B cell (primary cell): Measurements from ENCODE around the gene DCLK1. TPM values are rescaled to one million over a fixed set of nuclear protein-coding genes. Genes with fewer than 3 reads are reported as not detected.
"Not testable (repeated sequence)": the region's sequence is repeated elsewhere in the genome, so short reads cannot be mapped to it uniquely, and the experiment has no call there.

Source experiments
- ATAC-seq: fragments of 200-7000 bp; cut with Tn5 transposase; one replicate; pipeline ENCODE4 v1.10.0; 2021; ENCODE audit warnings: low read depth, mild to moderate bottlenecking, moderate number of reproducible peaks, moderate library complexity
- CTCF ChIA-PET: fragments of 350-600 bp; sonication (Branson Sonifier 250); formaldehyde crosslinking; loops from one replicate; lab custom pipeline; 2021; ENCODE audit warnings: antibody characterized with exemption, inconsistent platforms; lab: Charles Lee
- POLR2A ChIA-PET: fragments of 350-600 bp; sonication (Branson Sonifier 250); formaldehyde crosslinking; loops from one replicate; lab custom pipeline; 2021; ENCODE audit warnings: antibody characterized with exemption; lab: Charles Lee
- DNase-seq: peaks from one replicate; pipeline ENCODE4 v3.0.0; 2013
- H2AFZ ChIP-seq: 2 replicates; pipeline ENCODE4 v1.6.1; 2012; ENCODE audit warnings: mild to moderate bottlenecking, low read depth, low read length; ENCODE audit not compliant: insufficient read depth, poor library complexity, severe bottlenecking
- H3K27ac ChIP-seq, 2 donors: 1 replicate in 1 of 2; 2 replicates in 1 of 2; pipeline ENCODE4 v1.5.1; 2012 to 2013; ENCODE audit warnings: low read length in 2 of 2, mild to moderate bottlenecking in 2 of 2, moderate library complexity in 1 of 2
- H3K27me3 ChIP-seq, 4 experiments: fragments of 200-600 bp in 1 of 4; sonication (generic) in 1 of 4; replicated peaks in 1 of 4; 1 replicate in 2 of 4; 2 replicates in 2 of 4; pipeline versions ENCODE4 v1.6.1 to v1.7.0; 2013 to 2016; ENCODE audit warnings: low read length in 3 of 4, mild to moderate bottlenecking in 2 of 4, mixed read lengths in 1 of 4, moderate library complexity in 1 of 4; ENCODE audit not compliant: insufficient read depth in 4 of 4, control insufficient read depth in 3 of 4; ENCODE audit errors: control extremely low read depth in 1 of 4
- H3K36me3 ChIP-seq, 2 experiments: replicated peaks in 1 of 2; 1 replicate in 1 of 2; 2 replicates in 1 of 2; pipeline versions ENCODE4 v1.6.1 to v1.7.1; 2013; ENCODE audit warnings: low read length in 1 of 2; ENCODE audit not compliant: insufficient read depth in 2 of 2, control insufficient read depth in 1 of 2; ENCODE audit errors: control extremely low read depth in 1 of 2, extremely low read depth in 1 of 2
- H3K4me1 ChIP-seq, 2 donors: fragments of 200-600 bp in 1 of 2; sonication (generic) in 1 of 2; 1 replicate in 1 of 2; 2 replicates in 1 of 2; pipeline versions ENCODE4 v1.5.1 to v1.6.1; 2013 to 2017; ENCODE audit warnings: low read length in 2 of 2; ENCODE audit not compliant: control insufficient read depth in 2 of 2, insufficient read depth in 2 of 2
- H3K4me2 ChIP-seq: replicated peaks from 2 replicates; pipeline ENCODE3; 2012; ENCODE audit warnings: mild to moderate bottlenecking, low read depth, low read length; ENCODE audit not compliant: poor library complexity, severe bottlenecking
- H3K4me3 ChIP-seq, 5 experiments: fragments of 200-600 bp in 1 of 5; sonication (generic) in 1 of 5; 1 replicate in 3 of 5; 2 replicates in 2 of 5; pipeline versions ENCODE4 v1.5.1 to v1.7.0; 2011 to 2016; ENCODE audit warnings: low read length in 4 of 5, mild to moderate bottlenecking in 4 of 5, low read depth in 2 of 5, control low read depth in 1 of 5, moderate library complexity in 1 of 5; ENCODE audit not compliant: insufficient read depth in 1 of 5; ENCODE audit errors: control extremely low read depth in 1 of 5, extremely low read depth in 1 of 5
- H3K79me2 ChIP-seq: fragments of 200-600 bp; sonication (generic); one replicate; pipeline ENCODE4 v1.6.0; 2016; ENCODE audit warnings: low read length; ENCODE audit not compliant: control insufficient read depth, insufficient read depth
- H3K9ac ChIP-seq: fragments of 200-600 bp; sonication (generic); 2 replicates; pipeline ENCODE4 v1.6.1; 2017; ENCODE audit warnings: mild to moderate bottlenecking, low read length, moderate library complexity
- H3K9me3 ChIP-seq, 3 donors: one replicate each; pipeline versions ENCODE4 v1.6.1 to v1.7.1; 2013; ENCODE audit warnings: low read length in 2 of 3; ENCODE audit not compliant: control insufficient read depth in 2 of 3, insufficient read depth in 1 of 3; ENCODE audit errors: control extremely low read depth in 1 of 3
- H4K20me1 ChIP-seq: 2 replicates; pipeline ENCODE4 v1.6.0; 2012; ENCODE audit warnings: mild to moderate bottlenecking, low read length; ENCODE audit not compliant: insufficient read depth, control insufficient read depth, poor library complexity, severe bottlenecking
- H3K27ac Mint-ChIP-seq: one replicate; pipeline ENCODE4 v1.8.0; 2021; ENCODE audit warnings: mixed read lengths
- H3K27me3 Mint-ChIP-seq: one replicate; pipeline ENCODE4 v1.8.0; 2021; ENCODE audit warnings: mixed read lengths
- H3K4me1 Mint-ChIP-seq: one replicate; pipeline ENCODE4 v1.8.0; 2021; ENCODE audit warnings: mixed read lengths
- H3K4me3 Mint-ChIP-seq: one replicate; pipeline ENCODE4 v1.8.0; 2021; ENCODE audit warnings: mixed read lengths
- H3K9me3 Mint-ChIP-seq: one replicate; pipeline ENCODE4 v1.8.0; 2022; ENCODE audit warnings: mixed read lengths; ENCODE audit not compliant: insufficient read depth
- CTCF ChIP-seq: fragments of 200-600 bp; IDR thresholded peaks from one replicate; pipeline ENCODE4 v1.8.0; 2022; ENCODE audit warnings: antibody characterized with exemption, mild to moderate bottlenecking
- EZH2 ChIP-seq: IDR thresholded peaks from 2 replicates; pipeline ENCODE4 v1.6.1; 2012; ENCODE audit warnings: borderline replicate concordance, low read depth, mild to moderate bottlenecking, moderate library complexity, low read length; ENCODE audit not compliant: insufficient read depth, poor library complexity, severe bottlenecking
- WGBS: methylation state at CpG from one replicate; pipeline ENCODE4 v1.1.5; 2013; ENCODE audit warnings: missing lambda C conversion rate; ENCODE audit not compliant: insufficient coverage; 5-methylcytosine and 5-hydroxymethylcytosine counted together
- intact Hi-C: fragments of 100-400 bp; cut with micrococcal nuclease; formaldehyde crosslinking; loops from one replicate; pipeline ENCODE4 v1.10.0; 2022
- polyA plus RNA-seq: library from polyadenylated mRNA; depleted of rRNA; stranded (reverse); fragments of >200 nt; gene quantifications from 2 replicates; pipeline ENCODE4 v1.2.3, GENCODE V29; 2012
- total RNA-seq, 2 donors: library from RNA; stranded (reverse); fragments of 120-200 nt in 1 of 2; gene quantifications; 1 replicate in 1 of 2; 2 replicates in 1 of 2; pipeline versions ENCODE4 v1.2.3 to v1.2.4, GENCODE V29; 2013 to 2022

Gene DCLK1
- total and polyA plus RNA-seq, 2 donors (not counting 1 experiment from before 2014, with no cell fraction given): not detected

- Histone ChIP-seq H2AFZ (no peak overlapping the region), H3K4me3 (no peak overlapping the region), H3K4me2 (no peak overlapping the region), H3K79me2 (no peaks in the 10 kb centered on the region), H4K20me1 (no peaks in the 10 kb centered on the region), H3K4me1 (no peaks in the 10 kb centered on the region), H3K27me3 (no peaks in the 10 kb centered on the region), H3K27ac (no peak overlapping the region), H3K36me3 (no peaks in the 10 kb centered on the region), H3K9ac (no peak overlapping the region), H3K9me3 (no peaks in the 10 kb centered on the region)
- no peak for TF ChIP-seq CTCF
- no peak for TF ChIP-seq EZH2
- H3K4me1 Mint-ChIP-seq: no peaks in the 10 kb centered on the region
- ATAC-seq: no peak
- H3K27me3 Mint-ChIP-seq: no peaks in the 10 kb centered on the region
- intact Hi-C loops: no loop called here
- H3K27ac Mint-ChIP-seq: no peak overlapping the region
- WGBS: no CpG with 5 or more reads among the region's 4 CpGs
- ChIA-PET CTCF (no interaction called here), POLR2A (no interaction called here)
- no peak for DNase-seq
- peaks cover 2% of the 10 kb centered on the region for H3K9me3 Mint-ChIP-seq
- no peak overlapping the region for H3K4me3 Mint-ChIP-seq
Observed at GRCh38 chr13:36072152-36072935, 58.8 kb downstream of the DCLK1 start.

DNA sequence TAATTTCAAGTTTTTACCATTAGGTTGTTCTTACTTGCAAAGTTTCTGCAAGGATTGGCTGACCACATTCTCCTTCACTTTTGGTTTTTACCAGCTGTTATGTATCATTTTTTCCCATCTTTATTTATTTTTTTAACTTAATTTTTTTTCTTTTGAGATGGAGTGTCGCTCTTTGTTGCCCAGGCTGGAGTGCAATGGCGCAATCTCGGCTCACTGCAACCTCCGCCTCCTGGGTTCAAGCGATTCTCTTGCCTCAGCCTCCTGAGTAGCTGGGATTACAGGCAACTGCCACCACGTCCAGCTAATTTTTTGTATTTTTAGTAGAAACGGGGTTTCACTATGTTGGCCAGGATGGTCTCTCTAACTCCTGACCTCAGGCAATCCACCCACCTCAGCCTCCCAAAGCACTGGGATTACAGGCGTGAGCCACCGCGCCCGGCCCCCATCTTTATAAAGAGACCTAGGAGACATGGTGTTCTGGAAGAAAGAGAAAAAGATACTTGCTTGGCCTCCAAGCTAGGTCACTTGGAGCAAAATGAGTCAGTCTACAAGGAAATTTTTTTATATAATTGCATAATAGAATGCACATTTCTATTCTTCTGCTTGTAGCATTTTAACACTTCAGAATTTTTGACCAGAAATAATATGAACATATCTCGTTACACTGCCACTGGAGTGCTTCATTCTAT, 60.5 kb downstream of the DCLK1 start:
- H3K4me3 ChIP-seq, H4K20me1 ChIP-seq, CTCF ChIA-PET, H3K79me2 ChIP-seq, H3K9me3 Mint-ChIP-seq, H3K27ac ChIP-seq, ATAC-seq, H3K27me3 Mint-ChIP-seq, H3K27ac Mint-ChIP-seq, H3K4me2 ChIP-seq, H3K9ac ChIP-seq, H3K4me1 ChIP-seq, H2AFZ ChIP-seq, intact Hi-C loops, H3K27me3 ChIP-seq, H3K36me3 ChIP-seq, H3K4me1 Mint-ChIP-seq, DNase-seq, H3K4me3 Mint-ChIP-seq, POLR2A ChIA-PET, H3K9me3 ChIP-seq: not testable (repeated sequence)
- WGBS: no CpG with 5 or more reads among the region's 12 CpGs
